ENCODE results near the gene SLC10A6. TPM values are rescaled to one million over a fixed set of nuclear protein-coding genes. Genes with fewer than 3 reads are reported as not detected.

Gene SLC10A6
- polyA plus RNA-seq, 1 donor from 2014 or later, result not detected

GRCh38 chr4:86815653-86816052 is 33.5 kb downstream of the SLC10A6 start:
- Histone ChIP-seq H3K9me2 (ENCODE audit: insufficient read depth, low read length) (no peaks in the 10 kb centered on the region), H3K9ac (ENCODE audit: low read length) (no peak overlapping the region), H3K9me3 (ENCODE audit: low read length) (no peaks in the 10 kb centered on the region), H3K27ac (ENCODE audit: low read length) (no peak overlapping the region), H3K36me3 (ENCODE audit: insufficient read depth, low read length) (no peaks in the 10 kb centered on the region), H3K27me3 (ENCODE audit: insufficient read depth, low read depth, low read length) (no peaks in the 10 kb centered on the region), H3F3A (ENCODE audit: insufficient read depth, low read length, poor library complexity, severe bottlenecking) (no peaks in the 10 kb centered on the region), H4K20me1 (ENCODE audit: insufficient read depth) (no peaks in the 10 kb centered on the region), H2AFZ (ENCODE audit: low read depth, low read length) (no peak overlapping the region), H3K79me2 (replicated peaks; ENCODE audit: insufficient read depth, low read length) (no peaks in the 10 kb centered on the region), H3K4me3 (ENCODE audit: low read length) (no peak overlapping the region), H3K4me2 (ENCODE audit: low read length) (no peak overlapping the region)
- no peak for TF ChIP-seq MXI1 (conservative IDR thresholded peaks at IDR 0.05; ENCODE audit: poor library complexity, severe bottlenecking)
- TF ChIP-seq POLR2AphosphoS5 (IDR thresholded peaks at IDR 0.05), result no peak
- no peak for TF ChIP-seq RAD21 (conservative IDR thresholded peaks at IDR 0.05)
- TF ChIP-seq EZH2 (IDR thresholded peaks at IDR 0.05; ENCODE audit: borderline replicate concordance, insufficient read depth, low read length, poor library complexity, severe bottlenecking), result no peak
- no peak for TF ChIP-seq EP300 (conservative IDR thresholded peaks at IDR 0.05; ENCODE audit: poor library complexity, severe bottlenecking)
- TF ChIP-seq REST (IDR thresholded peaks at IDR 0.05; ENCODE audit: borderline replicate concordance), result no peak
- TF ChIP-seq SMC3 (conservative IDR thresholded peaks at IDR 0.05; ENCODE audit: poor library complexity), result no peak
- TF ChIP-seq TAF1 (IDR thresholded peaks at IDR 0.05; ENCODE audit: low read depth), result no peak
- no peak for TF ChIP-seq CTCF (IDR thresholded peaks at IDR 0.05; ENCODE audit: poor library complexity, severe bottlenecking)

GRCh38 chr4:86810847-86811246 is 38.3 kb downstream of the SLC10A6 start:
- H3K36me3 ChIP-seq (ENCODE audit: insufficient read depth, low read length), result no peaks in the 10 kb centered on the region
- H3K27ac ChIP-seq (ENCODE audit: low read length), result no peak overlapping the region
- no peaks in the 10 kb centered on the region for H3K27me3 ChIP-seq (ENCODE audit: insufficient read depth, low read depth, low read length)
- H3K4me2 ChIP-seq (ENCODE audit: low read length), result no peak overlapping the region
- no peaks in the 10 kb centered on the region for H3F3A ChIP-seq (ENCODE audit: insufficient read depth, low read length, poor library complexity, severe bottlenecking)
- no peaks in the 10 kb centered on the region for H4K20me1 ChIP-seq (ENCODE audit: insufficient read depth)
- H3K79me2 ChIP-seq (replicated peaks; ENCODE audit: insufficient read depth, low read length), result no peaks in the 10 kb centered on the region
- H3K4me3 ChIP-seq (ENCODE audit: low read length), result no peak overlapping the region
- H3K9me3 ChIP-seq (ENCODE audit: low read length), result no peaks in the 10 kb centered on the region
- TF ChIP-seq EP300 (conservative IDR thresholded peaks at IDR 0.05; ENCODE audit: poor library complexity, severe bottlenecking), result peak; percentile 15
- no peak for TF ChIP-seq SMC3 (conservative IDR thresholded peaks at IDR 0.05; ENCODE audit: poor library complexity)
- H3K9me2 ChIP-seq (ENCODE audit: insufficient read depth, low read length), result no peaks in the 10 kb centered on the region
- H2AFZ ChIP-seq (ENCODE audit: low read depth, low read length), result no peak overlapping the region
- H3K9ac ChIP-seq (ENCODE audit: low read length), result no peak overlapping the region

GRCh38 chr4:86809809-86810208 is 39.4 kb downstream of the SLC10A6 start:
- Histone ChIP-seq H3K9me3 (ENCODE audit: low read length) (no peaks in the 10 kb centered on the region), H4K20me1 (ENCODE audit: insufficient read depth) (no peaks in the 10 kb centered on the region), H3K4me3 (ENCODE audit: low read length) (no peak overlapping the region), H3F3A (ENCODE audit: insufficient read depth, low read length, poor library complexity, severe bottlenecking) (no peaks in the 10 kb centered on the region), H3K9me2 (ENCODE audit: insufficient read depth, low read length) (no peaks in the 10 kb centered on the region), H3K27me3 (ENCODE audit: insufficient read depth, low read depth, low read length) (no peaks in the 10 kb centered on the region), H3K79me2 (replicated peaks; ENCODE audit: insufficient read depth, low read length) (no peaks in the 10 kb centered on the region), H3K9ac (ENCODE audit: low read length) (no peak overlapping the region), H3K27ac (ENCODE audit: low read length) (no peak overlapping the region), H2AFZ (ENCODE audit: low read depth, low read length) (no peak overlapping the region), H3K36me3 (ENCODE audit: insufficient read depth, low read length) (no peaks in the 10 kb centered on the region), H3K4me2 (ENCODE audit: low read length) (no peak overlapping the region)
- TF ChIP-seq EP300 (conservative IDR thresholded peaks at IDR 0.05; ENCODE audit: poor library complexity, severe bottlenecking) (no peak), EZH2 (IDR thresholded peaks at IDR 0.05; ENCODE audit: borderline replicate concordance, insufficient read depth, low read length, poor library complexity, severe bottlenecking) (no peak), SMC3 (conservative IDR thresholded peaks at IDR 0.05; ENCODE audit: poor library complexity) (no peak), MXI1 (conservative IDR thresholded peaks at IDR 0.05; ENCODE audit: poor library complexity, severe bottlenecking) (no peak), CTCF (IDR thresholded peaks at IDR 0.05; ENCODE audit: poor library complexity, severe bottlenecking) (no peak), REST (IDR thresholded peaks at IDR 0.05; ENCODE audit: borderline replicate concordance) (no peak), TAF1 (IDR thresholded peaks at IDR 0.05; ENCODE audit: low read depth) (no peak), RAD21 (conservative IDR thresholded peaks at IDR 0.05) (no peak), POLR2AphosphoS5 (IDR thresholded peaks at IDR 0.05) (no peak)
